Psoas muscle (tissue), 8 donors: ENCODE measurements around the gene NRIP1. TPM values are rescaled to one million over a fixed set of nuclear protein-coding genes. Genes with fewer than 3 reads are reported as not detected.

Source experiments
- ATAC-seq, 4 donors: fragments of 200-7000 bp; cut with Tn5 transposase; one replicate each; pipeline ENCODE4 v1.9.1; 2020; ENCODE audit warnings: moderate library complexity in 3 of 4, mild to moderate bottlenecking in 2 of 4
- DNase-seq, 2 donors: peaks; one replicate each; pipeline ENCODE4 v3.0.0-alpha.2; 2020
- H3K27ac ChIP-seq: fragments of 200-600 bp; one replicate; pipeline ENCODE4 v1.8.0; 2022
- H3K27me3 ChIP-seq, 3 donors: fragments of 200-600 bp in 1 of 3; one replicate each; pipeline versions ENCODE4 v1.6.1 to v1.8.0; 2013 to 2022; ENCODE audit warnings: low read length in 2 of 3, mild to moderate bottlenecking in 2 of 3, moderate library complexity in 1 of 3; ENCODE audit not compliant: insufficient read depth in 3 of 3
- H3K36me3 ChIP-seq, 2 donors: fragments of 200-600 bp in 1 of 2; one replicate each; pipeline versions ENCODE4 v1.6.1 to v1.8.0; 2013 to 2022; ENCODE audit warnings: low read depth in 1 of 2, mild to moderate bottlenecking in 1 of 2, moderate library complexity in 1 of 2; ENCODE audit not compliant: insufficient read depth in 1 of 2
- H3K4me1 ChIP-seq: fragments of 200-600 bp; one replicate; pipeline ENCODE4 v1.8.0; 2022
- H3K4me3 ChIP-seq: fragments of 200-600 bp; one replicate; pipeline ENCODE4 v1.8.0; 2022; ENCODE audit warnings: mild to moderate bottlenecking
- H3K9me3 ChIP-seq: fragments of 200-600 bp; one replicate; pipeline ENCODE4 v1.8.0; 2022
- CTCF ChIP-seq: fragments of 200-600 bp; IDR thresholded peaks from one replicate; pipeline ENCODE4 v1.8.0; 2022; ENCODE audit warnings: antibody characterized with exemption
- WGBS, 3 donors: extraction: QIAGEN DNeasy Blood & Tissue Kit; methylation state at CpG; one replicate each; pipeline versions ENCODE4 v1.1.6 to v1.1.7; 2013; 5-methylcytosine and 5-hydroxymethylcytosine counted together
- intact Hi-C, 2 donors: fragments of 100-400 bp; cut with DNase I; formaldehyde crosslinking; loops; one replicate each; pipeline versions ENCODE4 v1.11.0 to v1.14.2; 2022
- polyA plus RNA-seq, 3 donors: library from polyadenylated mRNA; stranded (reverse); fragments of 200-250 nt; gene quantifications; one replicate each; pipeline ENCODE4 v1.2.3, GENCODE V29; 2013
- total RNA-seq, 4 donors: library from RNA; stranded (reverse); fragmentation: NEBNext Ultra II Directional in 2 of 4; extraction: Animal tissue kit (Norgen Biotek cat#: 25700) in 2 of 4; gene quantifications; one replicate each; pipeline versions ENCODE4 v1.2.1 to v1.2.4, GENCODE V29; 2021 to 2023
- donor health status: healthy with polysubstance abuse.
- donor health status: DM: no; HTN: no; CAD: no; lungs with moderate emphysema.
- donor health status: Bipolar disorder and iron deficiency.
- donor health status: healthy.
- donor health status: DM: yes; HTN: yes; CAD: no.
- donor health status: DM: no; HTN: no; CAD: no.
- donor health status: DM: no; HTN: no; CAD: no.
- donor health status: DM: yes; HTN: yes; CAD: no.

The NRIP1 gene
- total and polyA plus RNA-seq, 7 donors: 12.1 to 137 (median 42.8) TPM

GRCh38 chr21:14968821-14969220 lies 96.0 kb downstream of the NRIP1 start:
- Histone ChIP-seq H3K27me3 (no peaks in the 10 kb centered on the region), H3K4me3 (no peak overlapping the region), H3K36me3 (peaks cover 12 to 32% of the 10 kb centered on the region in 2 donors), H3K9me3 (no peaks in the 10 kb centered on the region), H3K4me1 (peaks cover 7% of the 10 kb centered on the region), H3K27ac (no peak overlapping the region)
- DNase-seq: no peak
- TF ChIP-seq CTCF: no peak
- intact Hi-C loops: no loop called here
- ATAC-seq: no peak
- WGBS, 3 donors: 68 to 80% (median 74%) methylated on average over 1 of the region's 1 CpG

DNA sequence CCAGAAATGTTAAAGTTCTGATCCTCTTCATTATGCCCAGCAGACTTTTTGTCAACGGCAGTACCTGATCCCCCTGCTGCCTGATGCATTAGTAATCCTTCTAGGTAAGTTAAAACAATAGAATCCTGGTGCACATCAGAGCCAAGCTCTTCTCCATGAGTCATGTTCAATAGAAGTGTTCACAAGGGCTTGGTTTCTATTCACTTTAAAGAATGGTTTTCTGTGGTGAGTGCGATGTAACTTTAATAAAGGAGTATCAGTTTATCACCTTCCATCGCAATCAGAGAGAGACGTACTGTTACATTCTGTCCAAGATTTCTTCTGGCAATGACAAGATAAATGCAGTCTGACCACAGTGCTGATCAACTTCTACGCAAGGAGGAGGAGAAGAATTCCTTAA lies 96.8 kb downstream of the NRIP1 start:
- WGBS, 3 donors: 72 to 94% (median 84%) methylated on average over 5 of the region's 5 CpGs
- Histone ChIP-seq H3K27me3 (no peaks in the 10 kb centered on the region), H3K9me3 (no peaks in the 10 kb centered on the region), H3K36me3 (peaks cover 12 to 32% of the 10 kb centered on the region in 2 donors), H3K27ac (no peak overlapping the region), H3K4me1 (peaks cover 14% of the 10 kb centered on the region), H3K4me3 (no peak overlapping the region)
- no peak for TF ChIP-seq CTCF
- ATAC-seq (no peak), DNase-seq (no peak)
- intact Hi-C loops: no loop called here

DNA sequence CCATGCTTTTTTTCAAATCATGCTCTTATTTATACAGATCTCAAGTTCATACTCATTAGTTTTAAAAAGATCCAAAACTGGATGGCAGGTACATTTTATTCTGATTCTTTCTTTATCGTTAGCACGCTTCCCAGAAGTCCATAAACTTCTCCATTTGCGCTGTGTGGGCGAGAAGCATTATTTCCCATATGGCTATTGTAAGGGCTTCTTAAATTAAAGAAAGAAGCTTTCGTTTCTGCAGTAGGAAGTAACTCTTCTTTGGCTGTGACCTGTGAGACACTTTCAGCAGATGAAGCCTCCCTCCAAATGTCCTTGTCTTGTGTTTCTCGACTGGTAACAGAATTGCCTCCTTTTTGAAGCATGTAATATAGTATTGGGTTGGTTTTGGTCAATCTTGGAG lies 100.2 kb downstream of the NRIP1 start:
- Histone ChIP-seq H3K9me3 (no peaks in the 10 kb centered on the region), H3K27me3 (no peaks in the 10 kb centered on the region), H3K27ac (no peak overlapping the region), H3K36me3 (peaks cover 12 to 32% of the 10 kb centered on the region in 2 donors), H3K4me3 (no peak overlapping the region), H3K4me1 (peaks cover 22% of the 10 kb centered on the region)
- DNase-seq (no peak), ATAC-seq (no peak)
- intact Hi-C loops: no loop called here
- 92 to 96% (median 95%) methylated on average over 6 of the region's 6 CpGs for WGBS, 3 donors
- TF ChIP-seq CTCF: no peak

DNA sequence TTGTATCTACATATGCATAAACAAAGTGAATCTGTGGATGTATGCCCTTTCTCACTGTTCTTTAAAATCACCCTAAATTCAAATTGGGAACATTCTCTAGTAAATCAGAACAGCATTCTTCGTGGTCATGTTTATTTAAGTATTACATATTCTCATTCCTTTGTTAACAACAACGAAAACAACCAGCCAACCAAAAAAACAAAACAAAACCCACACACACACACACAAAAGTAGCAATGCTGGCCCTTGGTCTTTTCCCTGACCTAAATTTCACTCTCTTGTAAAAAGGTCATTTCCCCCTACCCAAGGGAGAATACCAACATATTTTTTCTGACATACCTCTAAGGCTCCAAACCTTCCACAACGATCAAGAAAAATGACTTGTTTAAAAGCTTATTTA lies 102.6 kb downstream of the NRIP1 start:
- H3K4me3 ChIP-seq: no peak overlapping the region
- intact Hi-C loops: no loop called here
- no peak for DNase-seq
- peaks cover 7 to 20% of the 10 kb centered on the region in 2 donors for H3K36me3 ChIP-seq
- WGBS, 3 donors: 72 to 74% (median 72%) methylated on average over 3 of the region's 3 CpGs
- no peak for TF ChIP-seq CTCF
- H3K27me3 ChIP-seq: no peaks in the 10 kb centered on the region
- ATAC-seq: no peak
- H3K9me3 ChIP-seq: no peaks in the 10 kb centered on the region
- H3K4me1 ChIP-seq: peaks cover 22% of the 10 kb centered on the region
- H3K27ac ChIP-seq: no peak overlapping the region

DNA sequence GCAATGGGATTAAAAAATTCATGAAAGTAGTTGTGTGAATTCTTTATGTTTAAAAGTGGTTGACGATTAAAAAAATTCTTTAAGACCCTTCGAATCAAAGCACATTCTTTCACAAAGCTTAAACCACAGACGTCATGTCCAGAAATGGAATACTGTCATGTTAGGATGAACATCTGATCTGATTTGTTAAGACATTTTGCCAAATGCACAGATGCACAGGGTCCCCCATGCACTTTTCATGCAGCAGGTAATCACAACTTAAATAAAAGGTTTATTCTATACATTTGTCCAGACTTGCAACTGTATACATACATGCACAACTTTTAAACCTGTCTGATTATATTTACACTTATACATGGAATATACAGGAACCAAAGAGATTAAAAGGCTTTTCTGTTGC lies 103.3 kb downstream of the NRIP1 start:
- Histone ChIP-seq H3K9me3 (no peaks in the 10 kb centered on the region), H3K4me1 (peaks cover 22% of the 10 kb centered on the region), H3K27ac (no peak overlapping the region), H3K4me3 (no peak overlapping the region), H3K36me3 (peaks cover 7 to 13% of the 10 kb centered on the region in 2 donors), H3K27me3 (no peaks in the 10 kb centered on the region)
- no peak for TF ChIP-seq CTCF
- intact Hi-C loops: no loop called here
- ATAC-seq (no peak), DNase-seq (no peak)
- WGBS, 3 donors: 70 to 89% (median 77%) methylated on average over 3 of the region's 3 CpGs
